ENCODE measurements around the gene CNFN.
"Not testable (repeated sequence)": the region's sequence is repeated elsewhere in the genome, so short reads cannot be mapped to it uniquely, and the experiment has no call there.

Gene CNFN

GRCh38 chr19:42345191-42345812 lies 44.8 kb downstream of the CNFN start:
- DNase-seq = no peak

GRCh38 chr19:42344336-42344893 lies 45.7 kb downstream of the CNFN start:
- DNase-seq = no peak

- DNase-seq = peak; percentile 15
Measured at GRCh38 chr19:42343344-42344110, 46.6 kb downstream of the CNFN start.

- DNase-seq = not testable (repeated sequence)
Measured at GRCh38 chr19:42339922-42340321, 50.2 kb downstream of the CNFN start.

GRCh38 chr19:42339126-42339860 lies 50.8 kb downstream of the CNFN start:
- DNase-seq = not testable (repeated sequence)
